ENCODE measurements around the gene INPP5D. TPM values are rescaled to one million over a fixed set of nuclear protein-coding genes. Genes with fewer than 3 reads are reported as not detected.

The INPP5D gene
- total and polyA plus RNA-seq, 2 donors (not counting 3 experiments of a cell fraction or from before 2014, with no cell fraction given) = 13.9 to 46.6 TPM

DNA sequence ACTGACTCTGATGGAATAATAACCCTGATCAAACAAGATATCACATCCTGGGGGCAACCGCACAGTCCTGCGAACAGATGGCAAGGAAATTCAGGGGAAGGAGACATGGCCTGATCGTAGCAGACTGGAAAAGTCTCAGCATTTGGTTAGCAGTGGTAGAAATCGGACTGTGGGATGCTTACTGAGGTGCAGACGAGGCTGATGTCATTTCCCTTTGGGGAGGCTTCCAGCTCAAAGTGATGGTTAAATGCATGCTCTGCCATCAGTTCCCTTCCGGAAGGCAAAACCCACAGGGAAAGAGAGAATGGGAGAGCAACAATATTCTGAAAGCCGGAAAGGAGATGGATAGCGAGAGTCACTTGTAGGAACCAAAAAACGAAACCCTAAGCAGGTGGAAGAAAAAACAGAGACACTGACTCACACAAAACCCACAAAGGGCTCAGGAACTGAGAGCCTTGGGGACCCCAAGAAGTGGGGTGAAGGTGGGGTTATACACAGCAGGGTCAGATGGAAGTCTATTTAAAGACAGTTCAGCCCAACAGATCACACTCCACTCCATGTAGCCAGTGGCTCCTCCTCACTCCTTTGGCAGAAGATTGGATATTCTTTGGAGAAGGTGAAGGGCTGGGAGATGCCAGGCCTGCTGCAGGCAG, 93.1 kb downstream of the INPP5D start:
- DNase-seq (ENCODE audit: low read depth, low spot score) (no peak), FAIRE-seq (no peak)
- BruUV-seq (replicated peaks) = no TSS peak

More for the DNA sequence above, 93.1 kb downstream of the INPP5D start:
- H3K36me3 ChIP-seq (ENCODE audit: control insufficient read depth in 2 of 2, extremely low read depth in 1 of 2, insufficient read depth in 2 of 2, low read length in 2 of 2) = peaks cover 4 to 35% of the 10 kb centered on the region in 2 experiments
- H3K4me2 ChIP-seq (ENCODE audit: insufficient read depth, low read length) = no peak overlapping the region
- no peaks in the 10 kb centered on the region for H3K79me2 ChIP-seq (ENCODE audit: control insufficient read depth, insufficient read depth, low read length)
- dilution Hi-C loops (cut with MboI; ENCODE audit: extremely low pct_ligation_motif_present, low sequenced_read_pairs) (no loop called here), intact Hi-C loops (cut with micrococcal nuclease) (no loop called here)
- no peak for TF ChIP-seq EZH2 (IDR thresholded peaks at IDR 0.05; ENCODE audit: borderline replicate concordance, low read depth, low read length, severe bottlenecking)
- TF ChIP-seq, protein P1, sequence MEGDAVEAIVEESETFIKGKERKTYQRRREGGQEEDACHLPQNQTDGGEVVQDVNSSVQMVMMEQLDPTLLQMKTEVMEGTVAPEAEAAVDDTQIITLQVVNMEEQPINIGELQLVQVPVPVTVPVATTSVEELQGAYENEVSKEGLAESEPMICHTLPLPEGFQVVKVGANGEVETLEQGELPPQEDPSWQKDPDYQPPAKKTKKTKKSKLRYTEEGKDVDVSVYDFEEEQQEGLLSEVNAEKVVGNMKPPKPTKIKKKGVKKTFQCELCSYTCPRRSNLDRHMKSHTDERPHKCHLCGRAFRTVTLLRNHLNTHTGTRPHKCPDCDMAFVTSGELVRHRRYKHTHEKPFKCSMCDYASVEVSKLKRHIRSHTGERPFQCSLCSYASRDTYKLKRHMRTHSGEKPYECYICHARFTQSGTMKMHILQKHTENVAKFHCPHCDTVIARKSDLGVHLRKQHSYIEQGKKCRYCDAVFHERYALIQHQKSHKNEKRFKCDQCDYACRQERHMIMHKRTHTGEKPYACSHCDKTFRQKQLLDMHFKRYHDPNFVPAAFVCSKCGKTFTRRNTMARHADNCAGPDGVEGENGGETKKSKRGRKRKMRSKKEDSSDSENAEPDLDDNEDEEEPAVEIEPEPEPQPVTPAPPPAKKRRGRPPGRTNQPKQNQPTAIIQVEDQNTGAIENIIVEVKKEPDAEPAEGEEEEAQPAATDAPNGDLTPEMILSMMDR (IDR thresholded peaks at IDR 0.05; ENCODE audit: extremely low read depth in 1 of 2, insufficient read depth in 1 of 2, low read depth in 1 of 2, low read length in 2 of 2) = no peak
- TF ChIP-seq JUN (IDR thresholded peaks at IDR 0.05; ENCODE audit: borderline replicate concordance, insufficient read depth, insufficient read length, low read depth) = no peak
- TF ChIP-seq FOS (IDR thresholded peaks at IDR 0.05; ENCODE audit: borderline replicate concordance, insufficient read depth, low read length) = no peak
- TF ChIP-seq POLR2A (IDR thresholded peaks at IDR 0.05; ENCODE audit: low read depth, low read length) = no peak
- no peak for TF ChIP-seq GATA2 (IDR thresholded peaks at IDR 0.05; ENCODE audit: insufficient read depth, insufficient read length, low read depth, low read length)
- TF ChIP-seq MYC (IDR thresholded peaks at IDR 0.05; ENCODE audit: low read depth, low read length) = no peak
- no peak for TF ChIP-seq MAX (IDR thresholded peaks at IDR 0.05; ENCODE audit: insufficient read depth, insufficient read length)
- no peak for TF ChIP-seq POLR2AphosphoS5 (IDR thresholded peaks at IDR 0.05; ENCODE audit: insufficient read depth, low read depth, low read length)
- ChIA-PET CTCF (interaction anchor here (0.7 to 1.8 kb wide), 7 partner anchors 9 to 124 kb away, joined by 3 to 5 read pairs (median 4); partner anchors contain the start of genes ATG16L1 and INPP5D), POLR2A (no interaction called here)
- no peak overlapping the region for H3K27ac ChIP-seq (ENCODE audit: insufficient read depth, low read depth, low read length)
- no peak overlapping the region for H2AFZ ChIP-seq (ENCODE audit: low read depth, low read length)
- H3K4me3 ChIP-seq (replicated peaks in 1 of 3; ENCODE audit: insufficient read depth in 1 of 3, low read depth in 1 of 3, low read length in 3 of 3) = no peak overlapping the region
- H4K20me1 ChIP-seq (replicated peaks; ENCODE audit: control insufficient read depth, extremely low read depth, insufficient read depth, low read length) = no peaks in the 10 kb centered on the region
- H3K9ac ChIP-seq (replicated peaks; ENCODE audit: extremely low read depth, insufficient read depth, low read length) = no peak overlapping the region
- no peaks in the 10 kb centered on the region for H3K9me3 ChIP-seq (replicated peaks; ENCODE audit: control insufficient read depth, insufficient read depth, low read length)
- no peaks in the 10 kb centered on the region for H3K4me1 ChIP-seq (ENCODE audit: control insufficient read depth, extremely low read depth, insufficient read depth, low read length)
- H3K9me1 ChIP-seq (replicated peaks; ENCODE audit: control insufficient read depth, extremely low read depth, insufficient read depth, low read length) = no peaks in the 10 kb centered on the region
- no peaks in the 10 kb centered on the region for H3K27me3 ChIP-seq (ENCODE audit: control insufficient read depth in 2 of 2, insufficient read depth in 2 of 2, low read length in 2 of 2)

Measured in endothelial cell of umbilical vein (primary cell).